ENCODE data around the gene ARL8B. TPM values are rescaled to one million over a fixed set of nuclear protein-coding genes. Genes with fewer than 3 reads are reported as not detected.

ARL8B gene
- total RNA-seq, 1 experiment from 2014 or later = 51.8 TPM

GRCh38 chr3:5192571-5193365 lies 70.7 kb downstream of the ARL8B start:
- BruUV-seq (replicated peaks) = no TSS peak
- intact Hi-C loops (cut with micrococcal nuclease; ENCODE audit: unreplicated experiment) = no loop called here
- H3K27ac ChIP-seq (ENCODE audit: low read length) = no peak overlapping the region
- CTCF ChIA-PET = no interaction called here
- POLR2A ChIA-PET = no interaction called here
- no peak overlapping the region for H3K4me3 ChIP-seq (ENCODE audit: low read depth in 2 of 2, low read length in 2 of 2)
- TF ChIP-seq CTCF (IDR thresholded peaks at IDR 0.05) (no peak), SIN3A (IDR thresholded peaks at IDR 0.05; ENCODE audit: borderline replicate concordance, insufficient read depth, low read depth, low read length) (no peak), REST (IDR thresholded peaks at IDR 0.05; ENCODE audit: insufficient read depth in 1 of 2, low read depth in 2 of 2, low read length in 1 of 2) (no peak), TCF7L2 (IDR thresholded peaks at IDR 0.05; ENCODE audit: low read depth, low read length) (no peak), POLR2AphosphoS5 (IDR thresholded peaks at IDR 0.05; ENCODE audit: low read depth, low read length) (no peak)
- H3K27me3 ChIP-seq (ENCODE audit: control insufficient read depth, insufficient read depth, low read length) = no peaks in the 10 kb centered on the region
- no peaks in the 10 kb centered on the region for H3K9me3 ChIP-seq (ENCODE audit: control insufficient read depth, insufficient read depth, low read depth, low read length)
- no peaks in the 10 kb centered on the region; the same call in 1 of the 2 replicates for H3K36me3 ChIP-seq (ENCODE audit: control insufficient read depth, insufficient read depth, low read length)
- ATAC-seq (no peak), DNase-seq (ENCODE audit: low read depth, low spot score) (no peak)
- peaks cover 22% of the 10 kb centered on the region; the same call in 1 of the 2 replicates for H3K4me1 ChIP-seq (ENCODE audit: control insufficient read depth, insufficient read depth, low read length)
- in situ Hi-C loops (cut with HindIII; ENCODE audit: low pct_unique_long_range_greater_than_20kb, low sequenced_read_pairs) = no loop called here

- ChIA-PET CTCF (no interaction called here), POLR2A (no interaction called here)
- no peak for DNase-seq (ENCODE audit: low read depth, low spot score)
- H3K9me3 ChIP-seq (ENCODE audit: control insufficient read depth, insufficient read depth, low read depth, low read length) = no peaks in the 10 kb centered on the region
- in situ Hi-C loops (cut with HindIII; ENCODE audit: low pct_unique_long_range_greater_than_20kb, low sequenced_read_pairs) (no loop called here), intact Hi-C loops (cut with micrococcal nuclease; ENCODE audit: unreplicated experiment) (no loop called here)
- no peak for ATAC-seq
- no peaks in the 10 kb centered on the region for H3K27me3 ChIP-seq (ENCODE audit: control insufficient read depth, insufficient read depth, low read length)
- peaks cover 22% of the 10 kb centered on the region; the same call in 1 of the 2 replicates for H3K4me1 ChIP-seq (ENCODE audit: control insufficient read depth, insufficient read depth, low read length)
- H3K4me3 ChIP-seq (ENCODE audit: low read depth in 2 of 2, low read length in 2 of 2) = no peak overlapping the region
- no peak for TF ChIP-seq POLR2AphosphoS5 (IDR thresholded peaks at IDR 0.05; ENCODE audit: low read depth, low read length)
- no peak for TF ChIP-seq CTCF (IDR thresholded peaks at IDR 0.05)
- no peak for TF ChIP-seq REST (IDR thresholded peaks at IDR 0.05; ENCODE audit: insufficient read depth in 1 of 2, low read depth in 2 of 2, low read length in 1 of 2)
- TF ChIP-seq SIN3A (IDR thresholded peaks at IDR 0.05; ENCODE audit: borderline replicate concordance, insufficient read depth, low read depth, low read length) = no peak
- TF ChIP-seq TCF7L2 (IDR thresholded peaks at IDR 0.05; ENCODE audit: low read depth, low read length) = no peak
- H3K27ac ChIP-seq (ENCODE audit: low read length) = peak overlapping the region; percentile 72
- no TSS peak for BruUV-seq (replicated peaks)
- H3K36me3 ChIP-seq (ENCODE audit: control insufficient read depth, insufficient read depth, low read length) = no peaks in the 10 kb centered on the region
Observed at GRCh38 chr3:5194341-5194740, 72.2 kb downstream of the ARL8B start.
